ENCODE data around the gene KCNH1.

DNA sequence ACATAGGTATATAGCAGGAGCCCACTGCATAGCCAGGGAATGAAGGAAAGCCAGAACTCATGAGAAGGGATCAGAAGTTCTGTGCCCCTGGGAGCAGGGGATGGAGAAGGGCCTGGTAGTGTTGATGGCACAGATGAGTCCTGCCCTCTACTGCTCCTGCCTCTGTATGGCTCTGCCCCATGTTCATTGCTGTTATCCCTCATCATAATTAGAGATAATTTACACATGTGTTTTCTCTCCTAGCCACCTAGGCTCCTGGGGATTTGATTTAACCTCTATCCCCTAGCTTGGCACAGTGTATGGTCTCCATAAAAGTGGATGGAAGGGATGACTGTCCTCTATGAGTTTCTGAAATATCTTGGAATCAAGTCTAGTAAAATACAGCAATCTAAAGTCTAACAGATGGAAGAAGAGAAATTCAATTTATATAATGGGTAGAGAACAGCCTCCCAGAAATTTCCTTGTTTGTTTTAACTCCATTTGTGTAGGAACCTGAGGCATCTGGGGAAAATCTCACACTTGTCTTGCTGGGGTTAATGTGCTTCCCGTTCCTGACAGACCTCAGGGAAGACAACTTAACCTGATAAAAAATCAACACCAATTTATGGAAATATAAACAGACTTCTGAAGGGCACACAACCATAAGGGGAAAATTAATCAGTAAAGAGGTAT lies 411.4 kb downstream of the KCNH1 start:
- TF ChIP-seq, protein P1, sequence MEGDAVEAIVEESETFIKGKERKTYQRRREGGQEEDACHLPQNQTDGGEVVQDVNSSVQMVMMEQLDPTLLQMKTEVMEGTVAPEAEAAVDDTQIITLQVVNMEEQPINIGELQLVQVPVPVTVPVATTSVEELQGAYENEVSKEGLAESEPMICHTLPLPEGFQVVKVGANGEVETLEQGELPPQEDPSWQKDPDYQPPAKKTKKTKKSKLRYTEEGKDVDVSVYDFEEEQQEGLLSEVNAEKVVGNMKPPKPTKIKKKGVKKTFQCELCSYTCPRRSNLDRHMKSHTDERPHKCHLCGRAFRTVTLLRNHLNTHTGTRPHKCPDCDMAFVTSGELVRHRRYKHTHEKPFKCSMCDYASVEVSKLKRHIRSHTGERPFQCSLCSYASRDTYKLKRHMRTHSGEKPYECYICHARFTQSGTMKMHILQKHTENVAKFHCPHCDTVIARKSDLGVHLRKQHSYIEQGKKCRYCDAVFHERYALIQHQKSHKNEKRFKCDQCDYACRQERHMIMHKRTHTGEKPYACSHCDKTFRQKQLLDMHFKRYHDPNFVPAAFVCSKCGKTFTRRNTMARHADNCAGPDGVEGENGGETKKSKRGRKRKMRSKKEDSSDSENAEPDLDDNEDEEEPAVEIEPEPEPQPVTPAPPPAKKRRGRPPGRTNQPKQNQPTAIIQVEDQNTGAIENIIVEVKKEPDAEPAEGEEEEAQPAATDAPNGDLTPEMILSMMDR (IDR thresholded peaks at IDR 0.05), result no peak
- no peak for TF ChIP-seq POLR2A (IDR thresholded peaks at IDR 0.05)

Data from Peyer's patch (tissue), 4 donors.